GM21447 (cell line): ENCODE measurements around the gene SYS1.

Source experiments
- ATAC-seq: cut with Tn5 transposase; IDR thresholded peaks from one replicate; pipeline ENCODE4 v1.9.1; 2021; ENCODE audit not compliant: unreplicated experiment

The SYS1 gene

GRCh38 chr20:45378191-45378590 lies 15.2 kb downstream of the SYS1 start, which contains the start of gene TP53TG5:
Gene TP53TG5 (minus strand): TSS chr20:45378325. CDS start chr20:45378236, 89 bp downstream.
- no peak for ATAC-seq

DNA sequence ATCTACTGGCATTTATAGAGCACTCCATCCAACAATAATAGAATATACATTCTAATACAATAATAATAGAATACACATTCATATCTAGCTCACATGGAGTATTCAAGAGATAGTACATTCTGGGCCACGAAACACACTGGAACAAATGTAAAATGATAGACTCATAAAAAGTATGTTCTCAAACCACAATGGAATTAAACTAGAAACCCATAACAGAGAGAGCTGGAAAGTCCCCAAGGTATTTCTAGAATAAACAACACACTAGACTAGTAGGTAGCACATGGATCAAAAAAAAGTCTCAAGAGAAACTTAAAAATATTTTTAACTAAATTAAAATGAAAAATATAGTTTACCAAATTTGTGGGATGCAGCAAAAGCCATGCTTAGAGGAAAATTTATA lies 24.3 kb downstream of the SYS1 start:
- no peak for ATAC-seq

DNA sequence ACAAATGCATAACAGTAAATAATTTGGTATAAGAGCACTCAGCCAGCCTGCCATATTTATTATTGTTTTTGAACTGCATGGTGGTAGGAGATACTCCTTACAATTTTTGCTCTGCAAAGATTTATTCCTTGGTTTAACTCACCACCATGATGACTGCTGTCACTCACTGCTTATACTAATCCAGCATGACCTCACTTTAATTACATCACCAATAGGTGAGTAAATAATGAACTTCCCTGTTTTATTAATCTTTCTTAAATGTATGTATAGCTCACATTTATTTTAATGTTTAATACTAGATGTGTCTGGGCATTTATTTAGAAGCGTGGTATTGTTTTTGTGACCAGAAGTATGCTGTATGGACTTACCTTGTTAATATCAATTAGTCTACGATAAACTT lies 28.0 kb downstream of the SYS1 start:
- no peak for ATAC-seq

DNA sequence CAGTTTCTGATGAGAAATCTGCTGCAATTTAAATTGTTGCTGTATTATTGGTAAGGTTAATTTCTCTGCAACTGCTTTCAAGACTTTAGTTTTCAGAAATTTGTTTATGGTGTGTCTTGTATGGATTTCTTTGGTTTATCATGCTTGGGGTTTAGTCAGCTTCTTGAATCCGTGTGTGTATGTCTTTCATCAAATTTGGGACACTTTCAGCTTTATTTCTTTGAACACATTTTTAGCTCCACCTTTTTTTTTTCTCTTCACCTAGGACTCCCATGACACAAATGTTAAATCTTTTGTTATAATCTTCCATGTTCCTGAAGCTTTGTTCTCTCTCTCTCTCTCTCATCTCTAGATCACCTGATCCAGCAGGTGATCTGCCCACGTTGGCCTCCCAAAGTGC lies 28.6 kb downstream of the SYS1 start:
- no peak for ATAC-seq

- ATAC-seq: no peak
Observed at GRCh38 chr20:45392733-45393132, 29.8 kb downstream of the SYS1 start.

GRCh38 chr20:45394221-45395113 lies 31.5 kb downstream of the SYS1 start:
- no peak for ATAC-seq

- ATAC-seq: no peak
Observed at GRCh38 chr20:45395114-45395415, 32.1 kb downstream of the SYS1 start.

DNA sequence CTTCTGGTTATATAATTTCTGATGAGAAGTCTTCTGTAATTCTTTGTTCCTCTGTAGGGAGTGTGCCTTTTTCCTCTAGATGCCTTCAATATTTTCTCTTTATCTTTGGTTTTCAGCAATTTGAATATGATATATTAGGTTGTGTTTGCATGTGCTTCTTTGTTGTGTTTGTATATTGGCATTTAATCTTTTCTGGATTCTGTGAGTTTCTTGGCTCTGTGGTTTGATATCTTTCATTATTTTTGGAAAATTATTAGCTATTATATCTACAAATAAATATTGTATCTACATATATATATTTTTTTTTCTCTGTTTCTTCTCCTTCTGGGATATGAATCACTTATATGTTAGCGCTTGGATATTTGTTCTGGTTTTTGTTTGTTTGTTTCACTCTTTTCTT lies 36.1 kb downstream of the SYS1 start:
- no peak for ATAC-seq

DNA sequence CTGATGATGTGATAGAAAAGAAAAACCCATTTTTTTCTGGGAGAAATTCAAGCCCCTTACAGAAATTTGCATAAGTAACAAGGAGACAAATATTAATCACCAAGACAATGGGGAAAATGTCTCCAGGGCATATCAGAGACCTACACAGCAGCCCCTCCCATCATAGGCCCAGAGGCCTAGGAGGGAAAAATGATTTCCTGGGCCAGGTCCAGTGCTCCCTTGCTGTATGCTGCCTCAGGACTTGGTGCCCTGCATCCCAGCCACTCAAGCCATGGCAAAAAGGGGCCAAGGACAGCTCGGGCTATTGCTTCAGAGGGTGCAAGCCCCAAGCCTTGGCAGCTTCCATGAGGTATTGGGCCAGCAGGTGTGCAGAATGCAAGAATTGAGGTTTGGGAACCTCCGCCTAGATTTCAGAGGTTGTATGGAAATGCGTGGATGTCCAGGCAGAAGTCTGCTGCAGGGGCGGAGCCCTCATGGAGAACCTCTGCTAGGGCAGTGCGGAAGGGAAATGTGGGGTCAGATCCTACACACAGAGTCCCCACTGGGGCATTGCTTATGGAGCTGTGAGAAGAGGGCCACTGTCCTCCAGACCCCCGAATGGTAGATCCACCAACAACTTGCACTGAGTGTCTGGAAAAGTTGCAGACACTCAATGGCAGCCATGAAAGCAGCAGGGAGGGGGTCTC lies 37.5 kb downstream of the SYS1 start:
- ATAC-seq: no peak

GRCh38 chr20:45402946-45403345 lies 40.0 kb downstream of the SYS1 start:
- ATAC-seq: no peak

GRCh38 chr20:45404438-45404837 lies 41.5 kb downstream of the SYS1 start:
- ATAC-seq: no peak

DNA sequence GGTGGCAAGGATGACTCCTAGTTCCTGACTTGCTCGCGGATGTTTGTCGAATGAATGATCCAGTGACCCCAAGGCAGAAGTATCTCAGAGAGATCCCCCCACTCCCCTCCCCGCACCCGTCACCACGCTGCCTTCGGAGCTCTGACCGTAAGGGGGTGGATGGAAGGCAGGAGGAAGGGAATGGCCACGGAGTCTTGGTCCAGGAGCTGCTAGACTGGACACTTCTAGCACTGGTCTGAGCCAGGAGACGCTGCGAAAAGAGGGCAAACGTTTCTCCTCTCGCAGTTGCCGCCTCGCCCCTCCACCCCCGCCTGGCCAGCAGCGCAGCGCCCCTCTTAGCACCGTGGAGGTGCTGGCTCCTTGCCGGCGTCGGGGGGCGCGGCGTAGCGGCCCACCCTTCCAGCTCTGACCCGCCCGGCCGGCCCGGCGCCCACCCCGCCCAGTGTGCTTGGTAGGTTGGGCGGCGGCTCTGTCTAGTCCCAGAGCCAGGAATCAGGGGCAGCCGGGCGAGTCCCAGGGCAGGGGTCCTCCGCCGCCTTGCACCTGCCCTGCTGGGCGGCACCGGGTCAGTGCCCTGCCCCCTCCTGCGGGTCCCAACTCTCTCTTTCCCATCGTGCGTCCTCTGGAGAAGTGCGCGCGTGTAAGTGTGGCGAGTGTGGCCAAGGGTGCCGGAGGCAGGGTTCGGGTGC lies 42.8 kb downstream of the SYS1 start:
- no peak for ATAC-seq

- no peak for ATAC-seq
Observed at GRCh38 chr20:45406260-45407066, 43.5 kb downstream of the SYS1 start.

- no peak for ATAC-seq
Observed at GRCh38 chr20:45407067-45407745, 44.2 kb downstream of the SYS1 start.

DNA sequence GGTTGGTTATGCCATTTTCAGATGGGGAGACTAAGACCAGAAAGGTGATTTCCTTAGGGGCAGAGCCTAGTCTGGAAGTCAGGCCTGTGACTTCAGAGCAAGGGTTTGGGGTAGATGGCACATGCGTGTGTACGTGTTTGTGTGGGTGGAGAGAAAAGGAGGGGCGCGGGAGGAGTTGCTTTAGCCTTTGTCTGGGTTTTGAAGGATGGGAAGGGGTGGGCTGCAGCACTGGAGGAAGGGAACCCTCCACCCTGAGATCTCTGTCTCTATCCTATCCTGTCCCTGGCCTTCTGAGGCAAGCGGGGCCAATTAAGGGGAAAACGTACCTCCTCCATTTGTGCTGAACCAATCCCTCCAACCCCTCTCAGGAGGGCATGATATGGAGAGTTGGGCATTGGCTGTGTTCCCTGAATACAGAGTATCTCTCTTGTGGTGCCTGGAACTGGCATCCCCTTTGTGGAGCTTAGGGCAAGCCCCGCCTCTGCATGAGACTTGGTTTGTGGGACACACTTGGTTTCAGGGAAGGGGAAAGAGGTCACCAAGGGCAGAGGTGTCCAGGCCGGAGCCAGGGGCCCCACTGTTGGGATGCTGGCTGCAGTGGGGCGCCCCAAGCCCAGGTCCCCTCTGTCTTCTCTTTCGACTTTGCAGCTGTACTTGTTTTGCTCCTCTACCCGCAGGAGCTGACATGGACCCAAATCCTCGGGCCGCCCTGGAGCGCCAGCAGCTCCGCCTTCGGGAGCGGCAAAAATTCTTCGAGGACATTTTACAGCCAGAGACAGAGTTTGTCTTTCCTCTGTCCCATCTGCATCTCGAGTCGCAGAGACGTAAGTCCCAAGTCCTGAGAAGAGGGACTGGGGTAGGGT lies 45.1 kb downstream of the SYS1 start, which contains the start of gene DBNDD2:
DBNDD2 (plus strand) TSS at position 507 of the 863 bp plus-strand sequence; CDS start at position 686, 179 bp downstream.
- ATAC-seq: no peak

- no peak for ATAC-seq
Observed at GRCh38 chr20:45408646-45409213, 45.8 kb downstream of the SYS1 start.

- no peak for ATAC-seq
Observed at GRCh38 chr20:45409521-45410272, 46.7 kb downstream of the SYS1 start.

DNA sequence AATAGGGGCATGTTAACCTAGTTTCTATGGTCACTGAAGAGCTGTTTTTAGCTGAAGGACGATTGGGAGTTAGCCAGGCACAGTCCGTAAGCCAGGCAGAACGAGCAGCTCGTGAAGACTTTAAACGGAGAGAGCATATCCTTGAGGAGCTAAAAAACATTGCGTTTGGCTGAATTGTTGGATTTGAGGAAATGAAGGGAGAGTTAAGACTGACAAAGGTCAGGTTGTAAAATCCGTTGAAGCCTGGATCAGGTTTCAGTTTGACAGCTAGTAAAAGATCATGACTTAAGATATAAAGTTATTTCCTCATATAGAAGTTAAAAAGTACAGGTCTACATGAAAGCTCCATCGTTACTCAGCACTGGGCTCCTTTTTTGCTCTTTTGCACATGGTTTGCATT lies 47.9 kb downstream of the SYS1 start:
- no peak for ATAC-seq
